K562 (cell line): Measurements from ENCODE around the gene CIB1. TPM values are rescaled to one million over a fixed set of nuclear protein-coding genes. Genes with fewer than 3 reads are reported as not detected.

Experiments used
- CC2D1A ChIP-seq: fragments of 450-650 bp; IDR thresholded peaks from 2 replicates; pipeline ENCODE4 v1.6.1; 2017; ENCODE audit warnings: mild to moderate bottlenecking
- CEBPZ ChIP-seq: fragments of 150-350 bp; IDR thresholded peaks from 2 replicates; pipeline ENCODE4 v1.6.1; 2014; ENCODE audit warnings: low read depth, mild to moderate bottlenecking, low read length, borderline replicate concordance
- DNMT1 ChIP-seq: fragments of 450-650 bp; IDR thresholded peaks from 2 replicates; pipeline ENCODE4 v1.6.1; 2016; ENCODE audit warnings: antibody characterized with exemption, mild to moderate bottlenecking
- HMGXB4 ChIP-seq: sonication (generic); formaldehyde crosslinking; IDR thresholded peaks from 2 replicates; pipeline ENCODE4 v1.8.1; 2023; ENCODE audit warnings: mild to moderate bottlenecking, missing genetic modification reagents
- IFI16 ChIP-seq: fragments of 250-450 bp; sonication (Bioruptor Pico); IDR thresholded peaks from 2 replicates; pipeline ENCODE4 v2.1.2; 2022; ENCODE audit warnings: mild to moderate bottlenecking, inconsistent platforms
- MYC ChIP-seq, 2 experiments: fragments of 250-450 bp in 1 of 2; sonication (Bioruptor Pico) in 1 of 2; IDR thresholded peaks; 2 replicates each; pipeline versions ENCODE4 v1.5.1 to v1.6.1; 2012 to 2021; ENCODE audit warnings: low read depth in 2 of 2, borderline replicate concordance in 1 of 2, improper control_type of control experiment in 1 of 2, low read length in 1 of 2, mild to moderate bottlenecking in 1 of 2, moderate library complexity in 1 of 2
- RFX1 ChIP-seq: fragments of 450-650 bp; IDR thresholded peaks from 2 replicates; pipeline ENCODE4 v1.6.1; 2016; ENCODE audit warnings: mild to moderate bottlenecking, moderate library complexity
- RHOXF2B ChIP-seq: fragments of 250-450 bp; sonication (Bioruptor Pico); conservative IDR thresholded peaks from 2 replicates; pipeline ENCODE4 v1.5.1; 2021
- SNIP1 ChIP-seq: fragments of 450-650 bp; IDR thresholded peaks from 2 replicates; pipeline ENCODE4 v1.7.1; 2017; ENCODE audit warnings: low read depth, mild to moderate bottlenecking
- ZNF398 ChIP-seq: fragments of 250-450 bp; sonication (Bioruptor Pico); IDR thresholded peaks from 2 replicates; pipeline ENCODE4 v1.8.0; 2021; ENCODE audit warnings: moderate library complexity, mild to moderate bottlenecking, inconsistent platforms
- polyA plus RNA-seq, 8 experiments: library from polyadenylated mRNA; depleted of rRNA in 4 of 8; stranded (reverse) in 5 of 8; unstranded in 3 of 8; fragments of >200 nt; fragmentation: Nextera tagmentation in 2 of 8; fragmentation: Illumina TruSeq in 1 of 8; extraction: Ambion mirVana in 2 of 8; extraction: Trizol in 1 of 8; gene quantifications; 2 replicates each; pipeline versions ENCODE4 v1.2.1 to v1.2.3, GENCODE V29; 2011 to 2014; ENCODE audit warnings: inconsistent platforms in 1 of 8, missing spikeins in 1 of 8
- total RNA-seq, 7 experiments: library from RNA; depleted of rRNA in 6 of 7; stranded (reverse); fragments of >200 nt in 6 of 7; fragmentation: Illumina TruSeq in 2 of 7; extraction: Trizol in 2 of 7; gene quantifications; 2 replicates each; pipeline versions ENCODE4 v1.2.1 to v1.2.3, GENCODE V29; 2011 to 2021; ENCODE audit warnings: low replicate concordance in 1 of 7
- TF ChIP-seq, protein P1 (sequence below): fragments of 450-650 bp; formaldehyde crosslinking; IDR thresholded peaks from 2 replicates; pipeline ENCODE4 v1.4.0; 2020; ENCODE audit warnings: mild to moderate bottlenecking, moderate library complexity
- TF ChIP-seq, protein P2 (sequence below): fragments of 200-800 bp; sonication (Bioruptor generic); IDR thresholded peaks from 2 replicates; pipeline ENCODE4 v1.6.1; 2016; ENCODE audit warnings: missing genetic modification characterization, missing compliant biosample characterization

The CIB1 gene
- total and polyA plus RNA-seq, 9 of the 15 experiments (the other 6 are each of a cell fraction or from before 2014, with no cell fraction given) = 14.9 to 136 (median 64.5) TPM

DNA sequence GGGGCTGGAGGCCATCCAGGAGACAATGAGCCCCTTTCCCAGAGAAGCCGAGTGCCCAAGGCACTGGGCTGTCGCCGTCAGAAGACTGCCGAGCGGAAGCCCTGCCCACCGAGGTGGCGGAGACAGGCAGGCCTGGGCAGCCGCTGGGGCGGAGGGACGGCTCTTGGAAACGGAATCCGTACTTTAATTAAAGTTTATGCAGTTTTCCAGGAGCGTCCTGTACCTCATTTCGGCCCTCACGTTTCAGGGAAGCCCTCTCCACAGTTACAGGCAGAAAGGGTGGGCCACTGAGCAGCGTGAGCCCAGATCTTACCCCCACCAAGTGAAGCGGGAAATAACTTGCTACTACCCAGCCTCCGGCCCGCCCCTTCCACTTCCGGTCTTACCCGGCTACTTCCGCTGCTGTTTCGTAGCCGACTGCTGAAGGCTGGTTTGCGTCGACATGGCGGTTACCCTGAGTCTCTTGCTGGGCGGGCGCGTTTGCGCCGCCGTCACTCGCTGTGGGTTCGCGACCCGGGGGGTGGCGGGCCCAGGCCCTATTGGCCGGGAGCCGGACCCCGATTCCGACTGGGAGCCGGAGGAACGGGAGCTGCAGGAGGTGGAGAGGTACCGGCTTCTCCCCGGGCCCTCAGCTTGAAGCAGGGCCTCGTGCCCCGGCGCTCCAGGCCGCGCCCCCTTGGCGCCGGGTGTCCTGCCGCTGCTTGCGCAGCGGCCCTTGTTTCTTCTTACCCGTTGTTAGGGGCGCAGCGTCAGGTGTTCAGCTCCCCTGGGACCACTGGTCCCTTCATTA is 31.7 kb upstream of the CIB1 start, which contains the start of gene NGRN (continued):
- TF ChIP-seq MYC (IDR thresholded peaks at IDR 0.05; ENCODE audit: low read depth, low read length) (peak; percentile 91), MYC (CRISPR knock-in tag; IDR thresholded peaks at IDR 0.05; ENCODE audit: borderline replicate concordance, low read depth) (peak; percentile 78; the same call in 1 of the 2 replicates), RHOXF2B (CRISPR knock-in tag) (peak; percentile 73; the same call in 1 of the 2 replicates), SNIP1 (no peak), RFX1 (no peak), CC2D1A (no peak), HMGXB4 (CRISPR knock-in tag) (no peak), ZNF398 (CRISPR knock-in tag) (no peak), IFI16 (CRISPR knock-in tag) (no peak), DNMT1 (no peak), CEBPZ (no peak)
- TF ChIP-seq, protein P1, sequence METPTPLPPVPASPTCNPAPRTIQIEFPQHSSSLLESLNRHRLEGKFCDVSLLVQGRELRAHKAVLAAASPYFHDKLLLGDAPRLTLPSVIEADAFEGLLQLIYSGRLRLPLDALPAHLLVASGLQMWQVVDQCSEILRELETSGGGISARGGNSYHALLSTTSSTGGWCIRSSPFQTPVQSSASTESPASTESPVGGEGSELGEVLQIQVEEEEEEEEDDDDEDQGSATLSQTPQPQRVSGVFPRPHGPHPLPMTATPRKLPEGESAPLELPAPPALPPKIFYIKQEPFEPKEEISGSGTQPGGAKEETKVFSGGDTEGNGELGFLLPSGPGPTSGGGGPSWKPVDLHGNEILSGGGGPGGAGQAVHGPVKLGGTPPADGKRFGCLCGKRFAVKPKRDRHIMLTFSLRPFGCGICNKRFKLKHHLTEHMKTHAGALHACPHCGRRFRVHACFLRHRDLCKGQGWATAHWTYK (CRISPR knock-in tag) = no peak; the same call in 1 of the 2 replicates
- TF ChIP-seq, protein P2, sequence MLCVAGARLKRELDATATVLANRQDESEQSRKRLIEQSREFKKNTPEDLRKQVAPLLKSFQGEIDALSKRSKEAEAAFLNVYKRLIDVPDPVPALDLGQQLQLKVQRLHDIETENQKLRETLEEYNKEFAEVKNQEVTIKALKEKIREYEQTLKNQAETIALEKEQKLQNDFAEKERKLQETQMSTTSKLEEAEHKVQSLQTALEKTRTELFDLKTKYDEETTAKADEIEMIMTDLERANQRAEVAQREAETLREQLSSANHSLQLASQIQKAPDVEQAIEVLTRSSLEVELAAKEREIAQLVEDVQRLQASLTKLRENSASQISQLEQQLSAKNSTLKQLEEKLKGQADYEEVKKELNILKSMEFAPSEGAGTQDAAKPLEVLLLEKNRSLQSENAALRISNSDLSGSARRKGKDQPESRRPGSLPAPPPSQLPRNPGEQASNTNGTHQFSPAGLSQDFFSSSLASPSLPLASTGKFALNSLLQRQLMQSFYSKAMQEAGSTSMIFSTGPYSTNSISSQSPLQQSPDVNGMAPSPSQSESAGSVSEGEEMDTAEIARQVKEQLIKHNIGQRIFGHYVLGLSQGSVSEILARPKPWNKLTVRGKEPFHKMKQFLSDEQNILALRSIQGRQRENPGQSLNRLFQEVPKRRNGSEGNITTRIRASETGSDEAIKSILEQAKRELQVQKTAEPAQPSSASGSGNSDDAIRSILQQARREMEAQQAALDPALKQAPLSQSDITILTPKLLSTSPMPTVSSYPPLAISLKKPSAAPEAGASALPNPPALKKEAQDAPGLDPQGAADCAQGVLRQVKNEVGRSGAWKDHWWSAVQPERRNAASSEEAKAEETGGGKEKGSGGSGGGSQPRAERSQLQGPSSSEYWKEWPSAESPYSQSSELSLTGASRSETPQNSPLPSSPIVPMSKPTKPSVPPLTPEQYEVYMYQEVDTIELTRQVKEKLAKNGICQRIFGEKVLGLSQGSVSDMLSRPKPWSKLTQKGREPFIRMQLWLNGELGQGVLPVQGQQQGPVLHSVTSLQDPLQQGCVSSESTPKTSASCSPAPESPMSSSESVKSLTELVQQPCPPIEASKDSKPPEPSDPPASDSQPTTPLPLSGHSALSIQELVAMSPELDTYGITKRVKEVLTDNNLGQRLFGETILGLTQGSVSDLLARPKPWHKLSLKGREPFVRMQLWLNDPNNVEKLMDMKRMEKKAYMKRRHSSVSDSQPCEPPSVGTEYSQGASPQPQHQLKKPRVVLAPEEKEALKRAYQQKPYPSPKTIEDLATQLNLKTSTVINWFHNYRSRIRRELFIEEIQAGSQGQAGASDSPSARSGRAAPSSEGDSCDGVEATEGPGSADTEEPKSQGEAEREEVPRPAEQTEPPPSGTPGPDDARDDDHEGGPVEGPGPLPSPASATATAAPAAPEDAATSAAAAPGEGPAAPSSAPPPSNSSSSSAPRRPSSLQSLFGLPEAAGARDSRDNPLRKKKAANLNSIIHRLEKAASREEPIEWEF = no peak
